Prostate gland (tissue), 2 donors: ENCODE results near the gene SCARB1.

Experiments used
- POLR2AphosphoS5 ChIP-seq: sonication (generic); formaldehyde crosslinking; IDR thresholded peaks from one replicate; pipeline ENCODE4 v1.6.1; 2017; ENCODE audit warnings: antibody characterized with exemption
- TF ChIP-seq, protein P1 (sequence below), 4 experiments: fragments of 200-600 bp in 2 of 4; fragments of 450-650 bp in 2 of 4; sonication (generic) in 2 of 4; IDR thresholded peaks; 1 replicate in 3 of 4; 2 replicates in 1 of 4; pipeline ENCODE4 v1.5.1; 2016 to 2019; ENCODE audit warnings: antibody characterized with exemption in 4 of 4, mild to moderate bottlenecking in 2 of 4, moderate library complexity in 2 of 4

DNA sequence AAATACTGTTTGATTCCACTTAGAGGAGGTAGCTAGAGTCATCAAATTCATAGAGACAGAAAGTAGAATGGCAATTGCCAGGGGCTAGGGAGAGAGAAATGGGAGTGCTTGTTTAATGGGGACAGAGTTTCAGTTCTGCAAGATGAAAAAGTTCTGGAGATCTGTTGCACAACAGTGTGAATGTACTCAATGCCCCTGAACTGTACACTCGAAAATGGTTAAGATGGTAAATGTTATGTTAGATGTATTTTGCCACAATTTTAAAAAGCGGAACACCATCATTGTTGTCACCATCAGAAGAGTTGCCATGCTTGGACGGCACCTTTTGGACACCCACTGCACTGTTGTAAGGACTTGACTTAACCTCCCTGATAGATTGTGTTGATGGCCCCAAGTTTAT, 106.9 kb downstream of the SCARB1 start:
- TF ChIP-seq, protein P1, sequence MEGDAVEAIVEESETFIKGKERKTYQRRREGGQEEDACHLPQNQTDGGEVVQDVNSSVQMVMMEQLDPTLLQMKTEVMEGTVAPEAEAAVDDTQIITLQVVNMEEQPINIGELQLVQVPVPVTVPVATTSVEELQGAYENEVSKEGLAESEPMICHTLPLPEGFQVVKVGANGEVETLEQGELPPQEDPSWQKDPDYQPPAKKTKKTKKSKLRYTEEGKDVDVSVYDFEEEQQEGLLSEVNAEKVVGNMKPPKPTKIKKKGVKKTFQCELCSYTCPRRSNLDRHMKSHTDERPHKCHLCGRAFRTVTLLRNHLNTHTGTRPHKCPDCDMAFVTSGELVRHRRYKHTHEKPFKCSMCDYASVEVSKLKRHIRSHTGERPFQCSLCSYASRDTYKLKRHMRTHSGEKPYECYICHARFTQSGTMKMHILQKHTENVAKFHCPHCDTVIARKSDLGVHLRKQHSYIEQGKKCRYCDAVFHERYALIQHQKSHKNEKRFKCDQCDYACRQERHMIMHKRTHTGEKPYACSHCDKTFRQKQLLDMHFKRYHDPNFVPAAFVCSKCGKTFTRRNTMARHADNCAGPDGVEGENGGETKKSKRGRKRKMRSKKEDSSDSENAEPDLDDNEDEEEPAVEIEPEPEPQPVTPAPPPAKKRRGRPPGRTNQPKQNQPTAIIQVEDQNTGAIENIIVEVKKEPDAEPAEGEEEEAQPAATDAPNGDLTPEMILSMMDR (IDR thresholded peaks at IDR 0.05), result no peak
- no peak for TF ChIP-seq POLR2AphosphoS5
